Esophagus muscularis mucosa (tissue), 3 donors: ENCODE data around the gene TRMU.

Experiments
- CTCF ChIP-seq, 3 experiments: fragments of 200-600 bp in 2 of 3; fragments of 450-650 bp in 1 of 3; sonication (generic) in 2 of 3; IDR thresholded peaks; one replicate each; pipeline ENCODE4 v1.5.1; 2017 to 2019; ENCODE audit warnings: antibody characterized with exemption in 3 of 3, mild to moderate bottlenecking in 2 of 3, moderate library complexity in 1 of 3
- POLR2AphosphoS5 ChIP-seq, 2 donors: sonication (generic); formaldehyde crosslinking; IDR thresholded peaks; one replicate each; pipeline ENCODE4 v1.6.1; 2017; ENCODE audit warnings: antibody characterized with exemption in 2 of 2

DNA sequence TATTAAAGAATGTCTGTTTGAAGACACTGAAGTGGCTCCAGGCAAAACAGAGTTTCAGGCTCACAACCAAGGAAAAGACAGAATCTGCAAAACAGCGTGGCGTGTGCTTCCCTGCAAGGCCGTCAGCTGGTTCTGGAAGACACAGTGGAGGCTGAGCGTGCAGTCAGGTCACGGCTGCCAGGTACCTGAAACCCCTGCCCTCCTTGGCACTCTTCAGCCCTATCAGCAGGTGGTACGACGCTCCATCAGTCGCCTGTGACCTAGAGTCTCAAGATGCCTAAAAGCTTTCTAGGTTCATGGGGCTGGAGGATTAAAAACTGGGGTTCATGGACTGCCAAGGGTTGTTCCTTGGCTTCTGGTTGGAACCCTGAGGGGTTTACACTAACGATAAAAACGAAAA is 65.9 kb downstream of the TRMU start:
- TF ChIP-seq CTCF (IDR thresholded peaks at IDR 0.05) (no peak), POLR2AphosphoS5 (IDR thresholded peaks at IDR 0.05) (no peak)
